Measurements from ENCODE around the gene GFER. TPM values are rescaled to one million over a fixed set of nuclear protein-coding genes. Genes with fewer than 3 reads are reported as not detected.

GFER gene
- total and polyA plus RNA-seq, 2 of the 8 experiments (the other 6 are each of a cell fraction or from before 2014, with no cell fraction given) = 17.7 to 37.9 TPM

DNA sequence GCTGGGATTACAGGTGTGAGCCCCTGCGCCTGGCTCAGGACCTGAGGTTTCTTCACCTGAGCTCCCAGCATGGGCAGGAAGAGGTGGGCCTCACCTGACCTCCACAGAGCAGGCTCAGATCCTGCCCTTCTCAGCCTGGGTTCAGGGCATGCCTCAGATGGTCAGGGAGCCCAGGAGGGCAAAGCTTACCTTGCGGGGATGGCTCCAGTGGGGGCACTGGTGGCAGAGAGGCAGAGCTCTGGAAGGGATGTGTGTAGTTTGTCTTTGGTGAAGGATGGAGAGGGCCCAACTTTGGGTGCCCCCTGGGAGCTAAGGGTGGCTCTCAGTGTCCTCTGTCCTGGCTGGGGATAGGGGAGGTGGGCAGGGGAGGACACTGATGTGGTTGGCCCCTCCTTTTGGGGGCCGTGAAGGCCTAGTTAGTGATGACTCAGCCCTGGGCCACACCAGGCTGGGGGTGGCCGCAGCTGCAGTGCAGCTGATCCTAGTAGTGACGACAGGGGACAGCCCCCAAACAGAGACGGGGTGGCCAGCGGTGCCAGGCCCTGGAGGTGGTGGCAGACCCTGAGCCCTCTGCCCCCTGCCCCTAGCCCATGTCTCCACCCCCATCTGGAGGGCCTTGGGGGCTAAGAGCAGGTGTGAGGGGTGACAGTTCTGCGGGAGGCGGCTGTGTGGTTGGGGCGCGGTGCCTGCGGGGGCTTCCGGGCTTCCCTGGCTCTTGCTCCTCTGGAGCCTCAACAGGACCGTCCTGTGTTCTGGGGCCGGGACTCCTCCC, 48.5 kb downstream of the GFER start (continued):
- TF ChIP-seq, protein P1, sequence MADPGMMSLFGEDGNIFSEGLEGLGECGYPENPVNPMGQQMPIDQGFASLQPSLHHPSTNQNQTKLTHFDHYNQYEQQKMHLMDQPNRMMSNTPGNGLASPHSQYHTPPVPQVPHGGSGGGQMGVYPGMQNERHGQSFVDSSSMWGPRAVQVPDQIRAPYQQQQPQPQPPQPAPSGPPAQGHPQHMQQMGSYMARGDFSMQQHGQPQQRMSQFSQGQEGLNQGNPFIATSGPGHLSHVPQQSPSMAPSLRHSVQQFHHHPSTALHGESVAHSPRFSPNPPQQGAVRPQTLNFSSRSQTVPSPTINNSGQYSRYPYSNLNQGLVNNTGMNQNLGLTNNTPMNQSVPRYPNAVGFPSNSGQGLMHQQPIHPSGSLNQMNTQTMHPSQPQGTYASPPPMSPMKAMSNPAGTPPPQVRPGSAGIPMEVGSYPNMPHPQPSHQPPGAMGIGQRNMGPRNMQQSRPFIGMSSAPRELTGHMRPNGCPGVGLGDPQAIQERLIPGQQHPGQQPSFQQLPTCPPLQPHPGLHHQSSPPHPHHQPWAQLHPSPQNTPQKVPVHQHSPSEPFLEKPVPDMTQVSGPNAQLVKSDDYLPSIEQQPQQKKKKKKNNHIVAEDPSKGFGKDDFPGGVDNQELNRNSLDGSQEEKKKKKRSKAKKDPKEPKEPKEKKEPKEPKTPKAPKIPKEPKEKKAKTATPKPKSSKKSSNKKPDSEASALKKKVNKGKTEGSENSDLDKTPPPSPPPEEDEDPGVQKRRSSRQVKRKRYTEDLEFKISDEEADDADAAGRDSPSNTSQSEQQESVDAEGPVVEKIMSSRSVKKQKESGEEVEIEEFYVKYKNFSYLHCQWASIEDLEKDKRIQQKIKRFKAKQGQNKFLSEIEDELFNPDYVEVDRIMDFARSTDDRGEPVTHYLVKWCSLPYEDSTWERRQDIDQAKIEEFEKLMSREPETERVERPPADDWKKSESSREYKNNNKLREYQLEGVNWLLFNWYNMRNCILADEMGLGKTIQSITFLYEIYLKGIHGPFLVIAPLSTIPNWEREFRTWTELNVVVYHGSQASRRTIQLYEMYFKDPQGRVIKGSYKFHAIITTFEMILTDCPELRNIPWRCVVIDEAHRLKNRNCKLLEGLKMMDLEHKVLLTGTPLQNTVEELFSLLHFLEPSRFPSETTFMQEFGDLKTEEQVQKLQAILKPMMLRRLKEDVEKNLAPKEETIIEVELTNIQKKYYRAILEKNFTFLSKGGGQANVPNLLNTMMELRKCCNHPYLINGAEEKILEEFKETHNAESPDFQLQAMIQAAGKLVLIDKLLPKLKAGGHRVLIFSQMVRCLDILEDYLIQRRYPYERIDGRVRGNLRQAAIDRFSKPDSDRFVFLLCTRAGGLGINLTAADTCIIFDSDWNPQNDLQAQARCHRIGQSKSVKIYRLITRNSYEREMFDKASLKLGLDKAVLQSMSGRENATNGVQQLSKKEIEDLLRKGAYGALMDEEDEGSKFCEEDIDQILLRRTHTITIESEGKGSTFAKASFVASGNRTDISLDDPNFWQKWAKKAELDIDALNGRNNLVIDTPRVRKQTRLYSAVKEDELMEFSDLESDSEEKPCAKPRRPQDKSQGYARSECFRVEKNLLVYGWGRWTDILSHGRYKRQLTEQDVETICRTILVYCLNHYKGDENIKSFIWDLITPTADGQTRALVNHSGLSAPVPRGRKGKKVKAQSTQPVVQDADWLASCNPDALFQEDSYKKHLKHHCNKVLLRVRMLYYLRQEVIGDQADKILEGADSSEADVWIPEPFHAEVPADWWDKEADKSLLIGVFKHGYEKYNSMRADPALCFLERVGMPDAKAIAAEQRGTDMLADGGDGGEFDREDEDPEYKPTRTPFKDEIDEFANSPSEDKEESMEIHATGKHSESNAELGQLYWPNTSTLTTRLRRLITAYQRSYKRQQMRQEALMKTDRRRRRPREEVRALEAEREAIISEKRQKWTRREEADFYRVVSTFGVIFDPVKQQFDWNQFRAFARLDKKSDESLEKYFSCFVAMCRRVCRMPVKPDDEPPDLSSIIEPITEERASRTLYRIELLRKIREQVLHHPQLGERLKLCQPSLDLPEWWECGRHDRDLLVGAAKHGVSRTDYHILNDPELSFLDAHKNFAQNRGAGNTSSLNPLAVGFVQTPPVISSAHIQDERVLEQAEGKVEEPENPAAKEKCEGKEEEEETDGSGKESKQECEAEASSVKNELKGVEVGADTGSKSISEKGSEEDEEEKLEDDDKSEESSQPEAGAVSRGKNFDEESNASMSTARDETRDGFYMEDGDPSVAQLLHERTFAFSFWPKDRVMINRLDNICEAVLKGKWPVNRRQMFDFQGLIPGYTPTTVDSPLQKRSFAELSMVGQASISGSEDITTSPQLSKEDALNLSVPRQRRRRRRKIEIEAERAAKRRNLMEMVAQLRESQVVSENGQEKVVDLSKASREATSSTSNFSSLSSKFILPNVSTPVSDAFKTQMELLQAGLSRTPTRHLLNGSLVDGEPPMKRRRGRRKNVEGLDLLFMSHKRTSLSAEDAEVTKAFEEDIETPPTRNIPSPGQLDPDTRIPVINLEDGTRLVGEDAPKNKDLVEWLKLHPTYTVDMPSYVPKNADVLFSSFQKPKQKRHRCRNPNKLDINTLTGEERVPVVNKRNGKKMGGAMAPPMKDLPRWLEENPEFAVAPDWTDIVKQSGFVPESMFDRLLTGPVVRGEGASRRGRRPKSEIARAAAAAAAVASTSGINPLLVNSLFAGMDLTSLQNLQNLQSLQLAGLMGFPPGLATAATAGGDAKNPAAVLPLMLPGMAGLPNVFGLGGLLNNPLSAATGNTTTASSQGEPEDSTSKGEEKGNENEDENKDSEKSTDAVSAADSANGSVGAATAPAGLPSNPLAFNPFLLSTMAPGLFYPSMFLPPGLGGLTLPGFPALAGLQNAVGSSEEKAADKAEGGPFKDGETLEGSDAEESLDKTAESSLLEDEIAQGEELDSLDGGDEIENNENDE (IDR thresholded peaks at IDR 0.05; ENCODE audit: insufficient replicate concordance, low read length) = no peak
- TF ChIP-seq CHD2 (IDR thresholded peaks at IDR 0.05; ENCODE audit: low read length) (no peak), SIX5 (IDR thresholded peaks at IDR 0.05; ENCODE audit: low read depth, low read length) (no peak), NRF1 (IDR thresholded peaks at IDR 0.05; ENCODE audit: low read depth, low read length) (no peak), MAFK (IDR thresholded peaks at IDR 0.05; ENCODE audit: low read depth, low read length) (no peak)
- TF ChIP-seq, protein P2, sequence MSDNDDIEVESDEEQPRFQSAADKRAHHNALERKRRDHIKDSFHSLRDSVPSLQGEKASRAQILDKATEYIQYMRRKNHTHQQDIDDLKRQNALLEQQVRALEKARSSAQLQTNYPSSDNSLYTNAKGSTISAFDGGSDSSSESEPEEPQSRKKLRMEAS (IDR thresholded peaks at IDR 0.05) = no peak
